Tibial artery (tissue), 4 donors: ENCODE results near the gene CATSPER3.

Experiments
- DNase-seq, 2 donors: peaks; one replicate each; pipeline ENCODE4 v3.0.0-alpha.2; 2019
- H3K27ac ChIP-seq, 2 donors: fragments of 200-600 bp; sonication (generic) in 1 of 2; 1 replicate in 1 of 2; 2 replicates in 1 of 2; pipeline ENCODE4 v1.5.1; 2018 to 2019; ENCODE audit warnings: mild to moderate bottlenecking in 1 of 2
- H3K27me3 ChIP-seq, 2 donors: fragments of 200-600 bp; sonication (generic) in 1 of 2; one replicate each; pipeline versions ENCODE4 v1.5.1 to v1.6.0; 2016 to 2019
- H3K36me3 ChIP-seq, 3 donors: fragments of 200-600 bp; sonication (generic) in 2 of 3; one replicate each; pipeline ENCODE4 v1.5.1; 2016 to 2019; ENCODE audit warnings: mild to moderate bottlenecking in 2 of 3
- H3K4me1 ChIP-seq, 4 donors: fragments of 200-600 bp; sonication (generic) in 2 of 4; 1 replicate in 3 of 4; 2 replicates in 1 of 4; pipeline ENCODE4 v1.5.1; 2016 to 2019
- H3K4me3 ChIP-seq, 2 donors: fragments of 200-600 bp; sonication (generic) in 1 of 2; 1 replicate in 1 of 2; 2 replicates in 1 of 2; pipeline ENCODE4 v1.5.1; 2018 to 2019; ENCODE audit warnings: mild to moderate bottlenecking in 2 of 2
- H3K9me3 ChIP-seq, 3 donors: fragments of 200-600 bp; sonication (generic) in 1 of 3; one replicate each; pipeline ENCODE4 v1.5.1; 2016 to 2019
- intact Hi-C: fragments of 100-400 bp; cut with DNase I; formaldehyde crosslinking; loops from one replicate; pipeline ENCODE4 v1.15.0; 2023; ENCODE audit warnings: low total_unique reads
- TF ChIP-seq, protein P1 (sequence below), 2 experiments: fragments of 200-600 bp in 1 of 2; fragments of 450-650 bp in 1 of 2; IDR thresholded peaks; one replicate each; pipeline ENCODE4 v1.5.1; 2017 to 2019; ENCODE audit warnings: antibody characterized with exemption in 2 of 2, mild to moderate bottlenecking in 1 of 2, moderate library complexity in 1 of 2

Gene CATSPER3

DNA sequence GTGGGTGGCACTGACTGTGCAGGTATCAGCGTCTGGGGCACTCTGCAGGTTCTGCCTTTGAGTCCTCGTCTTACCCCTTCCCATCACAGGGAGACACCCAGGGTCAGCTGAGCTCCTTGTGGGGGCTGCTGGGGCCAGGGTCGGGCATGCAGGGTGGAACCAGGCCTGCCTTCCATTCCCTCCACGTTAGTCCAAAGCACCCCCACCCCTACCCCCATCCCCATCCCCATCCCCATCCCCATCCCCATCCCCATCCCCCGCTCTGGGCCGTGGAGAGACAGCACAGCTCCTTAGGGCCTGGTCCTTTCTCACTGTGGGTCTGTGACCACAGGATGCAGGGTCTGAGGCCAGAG lies 67.9 kb downstream of the CATSPER3 start:
- H3K27ac ChIP-seq, result peak overlapping the region in 1 of 2 donors; percentile 96
- DNase-seq, result no peak

DNA sequence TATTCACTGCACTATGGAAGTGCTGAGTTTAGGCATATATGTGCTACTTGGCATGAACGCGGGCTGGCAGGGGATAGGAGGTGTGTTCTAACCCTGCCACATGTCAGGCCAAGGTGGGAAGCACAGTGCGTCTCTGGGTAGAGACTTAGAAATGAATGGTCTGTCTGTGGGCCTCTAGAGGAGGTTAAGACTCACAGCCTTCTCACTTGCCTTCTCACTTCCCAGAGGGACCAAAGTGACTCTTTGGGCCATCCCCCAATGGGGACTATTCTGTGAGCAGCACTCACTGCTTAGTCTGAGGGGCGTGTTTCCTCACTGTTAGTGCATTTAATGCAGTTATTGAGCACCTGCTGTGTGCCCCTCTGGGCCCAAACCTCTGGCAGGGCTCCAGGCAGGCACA lies 68.7 kb downstream of the CATSPER3 start:
- Histone ChIP-seq H3K4me3 (no peak overlapping the region), H3K36me3 (no peaks in the 10 kb centered on the region), H3K9me3 (no peaks in the 10 kb centered on the region), H3K27me3 (peaks cover 0 to 50% of the 10 kb centered on the region in 2 donors), H3K27ac (no peak overlapping the region), H3K4me1 (peaks cover 0 to 51% (median 25%) of the 10 kb centered on the region in 4 donors)
- intact Hi-C loops, result loop anchor here (10.0 kb wide), 2 partner anchors 132 to 158 kb away; partner anchors contain the start of gene PCBD2
- TF ChIP-seq, protein P1, sequence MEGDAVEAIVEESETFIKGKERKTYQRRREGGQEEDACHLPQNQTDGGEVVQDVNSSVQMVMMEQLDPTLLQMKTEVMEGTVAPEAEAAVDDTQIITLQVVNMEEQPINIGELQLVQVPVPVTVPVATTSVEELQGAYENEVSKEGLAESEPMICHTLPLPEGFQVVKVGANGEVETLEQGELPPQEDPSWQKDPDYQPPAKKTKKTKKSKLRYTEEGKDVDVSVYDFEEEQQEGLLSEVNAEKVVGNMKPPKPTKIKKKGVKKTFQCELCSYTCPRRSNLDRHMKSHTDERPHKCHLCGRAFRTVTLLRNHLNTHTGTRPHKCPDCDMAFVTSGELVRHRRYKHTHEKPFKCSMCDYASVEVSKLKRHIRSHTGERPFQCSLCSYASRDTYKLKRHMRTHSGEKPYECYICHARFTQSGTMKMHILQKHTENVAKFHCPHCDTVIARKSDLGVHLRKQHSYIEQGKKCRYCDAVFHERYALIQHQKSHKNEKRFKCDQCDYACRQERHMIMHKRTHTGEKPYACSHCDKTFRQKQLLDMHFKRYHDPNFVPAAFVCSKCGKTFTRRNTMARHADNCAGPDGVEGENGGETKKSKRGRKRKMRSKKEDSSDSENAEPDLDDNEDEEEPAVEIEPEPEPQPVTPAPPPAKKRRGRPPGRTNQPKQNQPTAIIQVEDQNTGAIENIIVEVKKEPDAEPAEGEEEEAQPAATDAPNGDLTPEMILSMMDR (IDR thresholded peaks at IDR 0.05), result no peak
- no peak for DNase-seq

More for the DNA sequence above, 67.9 kb downstream of the CATSPER3 start:
- intact Hi-C loops, result loop anchor here (10.0 kb wide), 2 partner anchors 131 to 159 kb away; partner anchors contain the start of gene PCBD2
- Histone ChIP-seq H3K9me3 (no peaks in the 10 kb centered on the region), H3K4me1 (peaks cover 0 to 58% (median 28%) of the 10 kb centered on the region in 4 donors), H3K36me3 (no peaks in the 10 kb centered on the region), H3K27me3 (peaks cover 0 to 48% of the 10 kb centered on the region in 2 donors), H3K4me3 (no peak overlapping the region)
- TF ChIP-seq, protein P1 (IDR thresholded peaks at IDR 0.05), result no peak

DNA sequence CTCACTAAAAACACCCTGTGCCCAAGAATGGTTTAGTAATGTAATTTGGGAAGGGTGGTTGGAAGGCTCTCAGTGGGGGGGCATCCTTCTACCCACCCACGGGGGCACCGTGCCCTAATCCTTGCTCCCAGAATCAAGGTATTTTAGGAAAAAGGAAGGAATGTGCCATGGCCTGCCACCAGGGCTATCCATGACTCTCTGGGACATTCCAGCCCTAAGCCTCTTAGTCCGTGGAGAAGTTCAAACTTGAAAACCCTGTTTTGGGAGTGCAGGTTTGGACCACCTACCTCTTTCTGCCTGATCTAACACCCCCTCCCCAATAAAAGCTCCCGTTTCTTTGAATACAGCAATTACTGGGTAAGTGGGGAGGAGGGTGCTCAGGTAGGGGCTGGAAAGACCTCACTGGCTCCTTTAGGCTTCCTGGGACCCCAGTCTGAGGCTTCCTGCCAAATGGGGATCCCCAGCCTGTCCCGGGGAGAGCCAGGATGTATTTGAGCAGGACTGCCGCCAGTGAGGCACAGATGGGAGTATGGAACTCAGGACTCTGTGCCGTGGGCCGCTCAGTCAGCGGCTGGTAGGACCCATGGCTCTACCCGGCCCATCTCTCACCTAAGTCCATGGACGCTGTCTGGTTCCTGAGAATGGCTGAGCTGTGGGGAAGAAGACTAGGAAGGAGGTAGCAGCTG lies 70.0 kb downstream of the CATSPER3 start:
- Histone ChIP-seq H3K4me3 (no peak overlapping the region), H3K36me3 (no peaks in the 10 kb centered on the region), H3K9me3 (no peaks in the 10 kb centered on the region), H3K27ac (no peak overlapping the region), H3K4me1 (peaks cover 0 to 41% (median 20%) of the 10 kb centered on the region in 4 donors), H3K27me3 (peaks cover 0 to 48% of the 10 kb centered on the region in 2 donors)
- TF ChIP-seq, protein P1 (IDR thresholded peaks at IDR 0.05), result no peak
- no peak for DNase-seq
- intact Hi-C loops, result loop anchor here (10.0 kb wide), 2 partner anchors 133 to 157 kb away; partner anchors contain the start of gene PCBD2

DNA sequence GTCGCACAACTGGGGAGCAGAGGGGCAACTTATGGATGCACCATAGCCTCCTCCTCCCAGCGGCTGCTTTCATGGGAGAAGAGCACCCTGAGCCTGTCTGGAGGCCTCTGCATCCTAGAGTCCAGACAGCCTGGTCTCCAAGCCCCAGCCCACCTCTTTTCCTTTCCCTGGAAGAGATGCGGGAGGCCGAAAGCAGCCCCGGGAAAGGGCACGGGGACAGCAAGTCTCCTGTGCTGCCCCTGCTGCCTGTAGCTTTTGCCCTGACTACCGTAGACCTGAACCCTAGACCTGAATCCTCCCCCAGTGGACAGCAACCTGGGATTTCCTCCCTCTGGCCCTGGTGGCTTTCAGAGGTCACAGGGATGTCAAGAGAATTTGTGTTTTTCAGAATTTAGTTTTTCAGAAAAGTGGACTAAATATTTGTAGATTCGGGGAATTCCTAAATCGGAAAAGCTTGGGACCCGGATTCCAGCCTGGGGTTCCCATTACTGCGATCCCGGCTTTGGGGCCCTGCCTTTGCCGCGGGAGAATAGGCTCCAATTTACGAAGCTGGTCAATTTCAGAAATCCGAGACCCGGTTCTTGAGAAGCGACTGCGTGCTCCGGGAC lies 70.6 kb downstream of the CATSPER3 start:
- DNase-seq, result no peak
- H3K36me3 ChIP-seq, result no peaks in the 10 kb centered on the region
- H3K27me3 ChIP-seq, result peaks cover 0 to 48% of the 10 kb centered on the region in 2 donors
- peak overlapping the region in 1 of 2 donors; percentile 48 for H3K4me3 ChIP-seq
- H3K27ac ChIP-seq, result no peak overlapping the region
- intact Hi-C loops, result loop anchor here (10.0 kb wide), 2 partner anchors 134 to 156 kb away; partner anchors contain the start of gene PCBD2
- TF ChIP-seq, protein P1 (IDR thresholded peaks at IDR 0.05), result no peak
- no peaks in the 10 kb centered on the region for H3K9me3 ChIP-seq
- H3K4me1 ChIP-seq, result peaks cover 0 to 36% (median 20%) of the 10 kb centered on the region in 4 donors

DNA sequence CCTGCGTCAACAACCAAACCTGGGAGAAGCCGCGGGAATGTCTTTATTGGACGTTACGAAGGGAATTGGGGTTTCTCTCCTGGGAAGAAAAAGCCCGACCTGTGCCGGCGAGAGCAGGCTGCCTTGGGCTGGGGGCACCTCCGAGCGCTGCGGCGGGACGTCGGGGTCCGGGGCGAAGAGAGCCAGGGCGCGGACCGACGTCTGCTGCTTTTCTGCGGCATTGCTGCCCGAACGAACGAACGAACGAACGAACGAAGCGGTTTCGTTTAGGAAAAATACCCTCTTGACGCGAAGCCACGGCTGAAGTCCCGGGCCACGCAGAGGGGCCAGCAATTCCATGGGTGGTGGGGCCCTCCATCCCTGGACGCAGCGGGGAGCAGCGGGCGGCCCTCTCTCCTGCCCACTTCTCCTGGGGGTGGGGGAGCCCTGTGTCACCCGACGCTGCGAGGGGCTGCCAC lies 71.1 kb downstream of the CATSPER3 start:
- H3K27me3 ChIP-seq, result peaks cover 0 to 48% of the 10 kb centered on the region in 2 donors
- no peaks in the 10 kb centered on the region for H3K36me3 ChIP-seq
- DNase-seq, result no peak
- peak overlapping the region; percentile 45 to 48 for H3K4me3 ChIP-seq
- H3K27ac ChIP-seq, result peak overlapping the region in 1 of 2 donors; percentile 14
- intact Hi-C loops, result loop anchor here (10.0 kb wide), 2 partner anchors 134 to 156 kb away; partner anchors contain the start of gene PCBD2
- H3K9me3 ChIP-seq, result no peaks in the 10 kb centered on the region
- TF ChIP-seq, protein P1 (IDR thresholded peaks at IDR 0.05), result no peak
- H3K4me1 ChIP-seq, result peaks cover 0 to 31% (median 20%) of the 10 kb centered on the region in 4 donors
